Astrocyte of the hippocampus (primary cell): Measurements from ENCODE around the gene MID2.
"Not testable (repeated sequence)": the region's sequence is repeated elsewhere in the genome, so short reads cannot be mapped to it uniquely, and the experiment has no call there.

Source experiments
- DNase-seq: peaks from one replicate; pipeline ENCODE4 v3.0.0; 2011; ENCODE audit warnings: low read depth, low spot score

Gene MID2

GRCh38 chrX:107825698-107826237 lies at the start of gene MID2:
TSS of gene MID2 (plus strand) at chrX:107825866. CDS start at chrX:107826427, 561 bp downstream.
- DNase-seq, result peak; percentile 53

GRCh38 chrX:107776649-107777535 lies 48.8 kb upstream of the MID2 start:
- DNase-seq, result peak; percentile 91

GRCh38 chrX:107777536-107777832 lies 48.2 kb upstream of the MID2 start, which contains the start of gene NCBP2L:
TSS of gene NCBP2L (plus strand) at chrX:107777733. CDS start at chrX:107794221, 16,488 bp downstream.
- DNase-seq, result no peak

GRCh38 chrX:107780525-107780924 lies 45.1 kb upstream of the MID2 start:
- no peak for DNase-seq

- DNase-seq, result no peak
Measured at GRCh38 chrX:107787827-107788226, 37.8 kb upstream of the MID2 start.

GRCh38 chrX:107804427-107804826 lies 21.2 kb upstream of the MID2 start:
- DNase-seq, result no peak

- no peak for DNase-seq
Measured at GRCh38 chrX:107805179-107805578, 20.5 kb upstream of the MID2 start.

- DNase-seq, result not testable (repeated sequence)
Measured at GRCh38 chrX:107810053-107810452, 15.6 kb upstream of the MID2 start.

- DNase-seq, result no peak
Measured at GRCh38 chrX:107818900-107819521, 6.7 kb upstream of the MID2 start.

- DNase-seq, result no peak
Measured at GRCh38 chrX:107823042-107823441, 2.6 kb upstream of the MID2 start.

GRCh38 chrX:107823456-107823855 lies 2.2 kb upstream of the MID2 start:
- DNase-seq, result peak; percentile 41

- DNase-seq, result peak; percentile 67
Measured at GRCh38 chrX:107826238-107827029, 768 bp downstream of the MID2 start.

- peak; percentile 8 for DNase-seq
Measured at GRCh38 chrX:107827030-107827831, 1.6 kb downstream of the MID2 start.

GRCh38 chrX:107827852-107828251 lies 2.2 kb downstream of the MID2 start:
- no peak for DNase-seq

- DNase-seq, result no peak
Measured at GRCh38 chrX:107829878-107830277, 4.2 kb downstream of the MID2 start.

GRCh38 chrX:107831071-107831730 lies 5.5 kb downstream of the MID2 start:
- DNase-seq, result no peak

GRCh38 chrX:107834275-107835201 lies 8.9 kb downstream of the MID2 start:
- DNase-seq, result no peak

- DNase-seq, result no peak
Measured at GRCh38 chrX:107836958-107837357, 11.3 kb downstream of the MID2 start.

- DNase-seq, result no peak
Measured at GRCh38 chrX:107840971-107841370, 15.3 kb downstream of the MID2 start.
